Measurements from ENCODE around the gene ZNF516. TPM values are rescaled to one million over a fixed set of nuclear protein-coding genes. Genes with fewer than 3 reads are reported as not detected.

The ZNF516 gene
- total RNA-seq, 1 experiment from 2014 or later, result 22.6 TPM

GRCh38 chr18:76530846-76531245, 35.8 kb upstream of the ZNF516 start:
- H3K4me1 Mint-ChIP-seq, result peaks cover 13 to 18% of the 10 kb centered on the region in 2 experiments
- no peak overlapping the region for H3K56ac ChIP-seq (ENCODE audit: insufficient read length, low read depth, low read length)
- no peaks in the 10 kb centered on the region for H3K79me1 ChIP-seq (ENCODE audit: insufficient read depth, low read depth, low read length, poor library complexity, severe bottlenecking)
- no peaks in the 10 kb centered on the region for H3K9me3 Mint-ChIP-seq
- peaks cover 21% of the 10 kb centered on the region for H3K27me3 Mint-ChIP-seq (ENCODE audit: low read depth)
- no peak overlapping the region for H3K18ac ChIP-seq (ENCODE audit: insufficient read length, low read depth, low read length)
- H2AFZ ChIP-seq (ENCODE audit: low read length), result no peak overlapping the region
- H3K4me2 ChIP-seq (ENCODE audit: insufficient read depth, insufficient read length, low read length), result no peak overlapping the region
- no peak overlapping the region for H3K4me3 Mint-ChIP-seq
- no peak overlapping the region for H2AK5ac ChIP-seq (ENCODE audit: insufficient read length, low read length)
- H3K27ac ChIP-seq (ENCODE audit: insufficient read length, low read depth, low read length), result no peak overlapping the region
- no peak overlapping the region for H3K23ac ChIP-seq (ENCODE audit: insufficient read length, low read depth, low read length)
- H3K23me2 ChIP-seq (ENCODE audit: insufficient read length, low read depth, low read length, poor library complexity, severe bottlenecking), result peaks cover 3% of the 10 kb centered on the region
- H3K27me3 ChIP-seq (ENCODE audit: insufficient read depth, low read length), result no peaks in the 10 kb centered on the region
- no peak overlapping the region for H3K9ac ChIP-seq (ENCODE audit: extremely low read depth, insufficient read length, low read length)
- H3K27ac Mint-ChIP-seq, result no peak overlapping the region
- H2BK120ac ChIP-seq (ENCODE audit: low read depth, low read length, poor library complexity, severe bottlenecking), result no peak overlapping the region
- no peak for DNase-seq
- no peak overlapping the region for H2BK15ac ChIP-seq (ENCODE audit: low read depth, low read length)
- H3K4ac ChIP-seq (ENCODE audit: low read depth, low read length), result no peak overlapping the region
- H3K36me3 Mint-ChIP-seq (ENCODE audit: insufficient read depth in 1 of 3, low read depth in 3 of 3), result no peaks in the 10 kb centered on the region; a peak in 1 of 7 replicates
- no peak overlapping the region for H2BK20ac ChIP-seq (ENCODE audit: low read depth, low read length, poor library complexity, severe bottlenecking)
- peaks cover 3% of the 10 kb centered on the region; the same call in 1 of the 2 replicates for H3K4me1 ChIP-seq (ENCODE audit: insufficient read depth, low read length)
- H4K8ac ChIP-seq (replicated peaks; ENCODE audit: insufficient read length, low read depth, low read length), result no peak overlapping the region
- H4K5ac ChIP-seq (ENCODE audit: insufficient read length, low read depth, low read length), result no peak overlapping the region
- H4K20me1 ChIP-seq (ENCODE audit: control insufficient read depth, insufficient read depth, insufficient read length), result no peaks in the 10 kb centered on the region
- TF ChIP-seq, protein P1, sequence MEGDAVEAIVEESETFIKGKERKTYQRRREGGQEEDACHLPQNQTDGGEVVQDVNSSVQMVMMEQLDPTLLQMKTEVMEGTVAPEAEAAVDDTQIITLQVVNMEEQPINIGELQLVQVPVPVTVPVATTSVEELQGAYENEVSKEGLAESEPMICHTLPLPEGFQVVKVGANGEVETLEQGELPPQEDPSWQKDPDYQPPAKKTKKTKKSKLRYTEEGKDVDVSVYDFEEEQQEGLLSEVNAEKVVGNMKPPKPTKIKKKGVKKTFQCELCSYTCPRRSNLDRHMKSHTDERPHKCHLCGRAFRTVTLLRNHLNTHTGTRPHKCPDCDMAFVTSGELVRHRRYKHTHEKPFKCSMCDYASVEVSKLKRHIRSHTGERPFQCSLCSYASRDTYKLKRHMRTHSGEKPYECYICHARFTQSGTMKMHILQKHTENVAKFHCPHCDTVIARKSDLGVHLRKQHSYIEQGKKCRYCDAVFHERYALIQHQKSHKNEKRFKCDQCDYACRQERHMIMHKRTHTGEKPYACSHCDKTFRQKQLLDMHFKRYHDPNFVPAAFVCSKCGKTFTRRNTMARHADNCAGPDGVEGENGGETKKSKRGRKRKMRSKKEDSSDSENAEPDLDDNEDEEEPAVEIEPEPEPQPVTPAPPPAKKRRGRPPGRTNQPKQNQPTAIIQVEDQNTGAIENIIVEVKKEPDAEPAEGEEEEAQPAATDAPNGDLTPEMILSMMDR (conservative IDR thresholded peaks at IDR 0.05), result no peak
- H3K79me2 ChIP-seq (ENCODE audit: insufficient read depth, low read length), result no peaks in the 10 kb centered on the region
- no peak overlapping the region for H2BK5ac ChIP-seq (ENCODE audit: insufficient read length, low read length)
- H2BK12ac ChIP-seq (ENCODE audit: insufficient read length, low read depth, low read length), result no peak overlapping the region
- no peak overlapping the region for H3T11ph ChIP-seq (ENCODE audit: low read length)
- WGBS (ENCODE audit: extremely low coverage, insufficient read length, low lambda C conversion rate), result no CpG with 5 or more reads among the region's 9 CpGs
- no peak overlapping the region for H4K91ac ChIP-seq (ENCODE audit: insufficient read length, low read depth, low read length)
- no peaks in the 10 kb centered on the region for H3K9me3 ChIP-seq (ENCODE audit: control insufficient read depth, low read depth, low read length)
- H3K14ac ChIP-seq (ENCODE audit: insufficient read depth, low read length), result no peak overlapping the region

Measured in H9 (cell line).